ENCODE data around the gene AK2.
"Not testable (repeated sequence)": the region's sequence is repeated elsewhere in the genome, so short reads cannot be mapped to it uniquely, and the experiment has no call there.

AK2 gene

DNA sequence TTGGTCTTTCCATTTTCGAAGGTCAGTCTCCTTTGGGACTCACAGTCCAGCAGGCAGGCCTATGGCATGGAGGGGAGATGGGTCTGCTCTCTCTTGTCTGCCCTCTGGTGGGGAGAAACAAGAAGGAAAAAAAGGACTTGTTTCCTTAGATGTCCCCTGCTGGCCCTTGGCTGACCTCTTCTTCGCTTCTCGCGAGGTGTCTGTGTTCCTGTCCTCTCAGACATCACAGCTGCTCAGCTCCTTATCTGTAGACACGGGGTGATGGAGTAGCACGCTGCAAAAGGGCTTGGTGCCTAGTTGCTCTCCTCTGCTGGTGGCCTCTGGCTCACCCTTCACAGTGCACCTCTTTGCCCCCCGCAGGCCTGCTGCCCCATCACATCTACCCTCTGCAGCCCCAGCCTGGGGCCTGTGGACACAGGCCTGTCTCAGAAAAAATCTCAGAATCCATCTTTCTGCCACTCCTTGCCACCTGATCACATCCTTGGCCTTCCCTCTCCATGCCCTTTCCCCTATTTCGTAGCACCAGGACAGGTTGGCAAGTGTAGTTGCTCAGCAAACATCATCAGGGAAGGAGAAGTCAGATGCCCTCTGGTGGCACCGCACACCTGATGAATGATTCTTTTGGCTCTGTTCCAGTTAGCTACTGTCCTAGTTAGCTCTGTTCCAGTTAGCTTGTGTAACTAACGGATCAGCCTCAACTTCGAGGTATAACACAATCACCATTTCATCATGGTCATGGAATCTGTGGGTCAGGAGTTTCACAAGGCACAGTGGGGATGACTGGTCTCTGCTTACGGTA, 18.7 kb upstream of the AK2 start:
- no peak for DNase-seq (ENCODE audit: extremely low read depth in 1 of 2, low read depth in 1 of 2)

DNA sequence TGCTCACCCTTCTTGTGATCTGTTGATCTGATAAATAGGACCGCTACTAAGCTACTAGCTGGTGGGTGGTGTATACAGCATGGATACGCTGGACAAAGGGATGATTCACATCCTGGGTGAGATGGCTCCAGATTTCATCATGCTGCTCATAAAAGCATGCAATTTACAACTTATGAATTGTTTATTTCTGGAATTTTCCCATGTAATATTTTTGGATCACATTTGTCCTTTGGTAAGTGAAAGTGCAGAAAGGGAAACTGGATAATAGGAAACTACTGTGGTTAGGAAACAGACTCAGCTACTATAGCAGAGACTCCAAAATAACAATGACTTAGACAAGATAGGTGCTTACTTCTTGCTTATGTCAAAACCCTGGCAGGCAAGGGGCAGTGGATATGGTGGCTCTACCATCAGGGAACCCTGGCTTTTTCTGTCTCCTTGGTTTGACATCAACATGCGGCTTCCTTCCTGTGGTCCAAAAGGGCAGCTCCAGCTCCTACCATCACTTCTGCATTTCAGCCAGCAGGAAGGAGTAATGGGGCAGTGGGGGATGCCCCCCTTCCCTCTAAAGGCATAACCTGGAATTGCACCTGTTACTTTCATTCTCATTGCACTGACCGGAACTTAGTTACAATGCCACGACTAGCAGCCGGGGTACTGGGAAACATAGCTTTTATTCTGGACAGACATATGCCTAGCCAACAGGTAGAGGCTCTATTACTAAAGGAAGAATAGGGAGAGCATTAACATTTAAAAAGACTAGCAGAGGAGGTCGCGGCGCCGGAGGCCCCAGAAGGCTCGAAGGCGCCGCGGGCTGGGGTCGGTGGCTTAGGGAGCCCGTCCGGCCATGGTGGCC, 13.8 kb upstream of the AK2 start:
- no peak for DNase-seq (ENCODE audit: extremely low read depth in 1 of 2, low read depth in 1 of 2)

DNA sequence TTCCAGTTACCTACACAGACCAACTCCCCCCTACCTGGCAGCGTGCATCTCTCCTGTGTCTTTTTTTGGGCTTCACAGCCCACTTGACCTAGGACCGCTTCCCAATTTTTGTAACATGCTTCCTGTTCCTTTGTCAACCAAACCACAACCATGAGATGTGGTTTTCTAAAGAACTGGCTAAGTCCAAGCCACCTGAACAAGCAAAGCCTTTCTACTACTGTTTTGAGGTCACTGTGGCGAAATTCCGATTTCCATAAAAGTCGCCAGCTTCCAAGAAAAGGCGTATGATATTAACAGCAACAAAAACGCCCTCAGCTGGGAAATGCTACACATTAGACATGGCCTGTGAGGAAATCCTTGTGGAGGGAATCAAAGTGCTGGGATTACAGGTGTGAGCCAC, 12.7 kb upstream of the AK2 start:
- DNase-seq (ENCODE audit: extremely low read depth in 1 of 2, low read depth in 1 of 2) = no peak

DNA sequence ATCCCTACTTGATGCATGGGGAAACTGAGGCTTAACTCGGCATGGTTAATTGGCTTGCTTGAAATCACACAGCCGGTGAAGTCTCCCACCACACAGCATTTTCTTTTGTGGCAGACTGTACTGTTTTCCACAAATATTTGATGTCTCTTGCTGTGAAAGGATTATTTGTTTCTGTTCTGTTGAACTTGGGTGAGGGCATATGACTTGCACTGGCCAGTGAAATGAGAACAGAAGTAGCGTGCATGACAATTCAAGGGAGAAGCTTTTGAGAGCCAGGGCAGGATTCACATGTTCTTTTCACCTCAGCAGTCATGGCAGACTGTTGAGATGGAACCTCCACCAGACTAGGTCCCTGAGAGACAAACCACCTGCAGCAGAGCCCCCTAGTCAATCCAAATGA, 11.7 kb upstream of the AK2 start:
- no peak for DNase-seq (ENCODE audit: extremely low read depth in 1 of 2, low read depth in 1 of 2)

DNA sequence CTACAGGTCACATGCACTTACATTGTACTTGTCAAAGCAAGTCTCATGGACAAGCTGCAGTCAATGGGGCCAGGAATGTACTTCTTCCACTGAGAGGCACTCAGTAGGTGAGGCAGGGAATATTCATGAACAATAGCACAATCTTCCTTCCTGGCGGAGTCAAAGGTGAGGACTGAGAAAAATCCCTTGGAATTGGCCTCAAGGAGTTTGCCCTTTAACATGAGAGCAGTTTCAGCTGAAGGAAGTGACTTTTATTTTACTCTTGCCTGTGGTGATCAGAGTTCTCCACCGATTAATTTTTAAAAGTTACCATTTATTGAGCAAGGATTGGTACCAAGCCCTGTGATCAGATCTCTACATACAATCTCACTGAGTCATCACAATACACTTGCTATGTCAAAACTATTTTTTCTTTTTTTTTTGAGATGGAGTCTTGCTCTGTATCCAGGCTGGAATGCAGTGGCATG, 11.2 kb upstream of the AK2 start:
- DNase-seq (ENCODE audit: extremely low read depth in 1 of 2, low read depth in 1 of 2) = no peak

DNA sequence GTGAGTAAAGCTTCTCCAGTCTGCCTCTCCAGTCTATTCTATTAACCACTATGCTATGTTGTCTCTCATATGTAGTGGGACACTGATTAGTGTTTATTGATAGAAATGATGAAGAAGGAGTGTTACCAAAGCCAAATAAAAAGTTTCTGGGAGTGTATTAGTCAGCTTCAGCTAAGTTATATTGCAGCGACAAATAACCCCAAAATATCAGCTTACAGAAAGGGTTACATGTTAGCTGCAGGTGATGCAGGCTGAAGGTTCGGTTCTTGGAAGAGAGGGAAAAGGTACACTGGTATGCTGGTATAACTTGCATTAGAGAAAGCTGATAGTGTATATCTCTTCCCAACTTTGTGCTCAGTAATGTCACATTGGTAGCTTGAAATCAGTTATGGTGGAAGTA, 10.6 kb upstream of the AK2 start:
- DNase-seq (ENCODE audit: extremely low read depth in 1 of 2, low read depth in 1 of 2) = no peak

DNA sequence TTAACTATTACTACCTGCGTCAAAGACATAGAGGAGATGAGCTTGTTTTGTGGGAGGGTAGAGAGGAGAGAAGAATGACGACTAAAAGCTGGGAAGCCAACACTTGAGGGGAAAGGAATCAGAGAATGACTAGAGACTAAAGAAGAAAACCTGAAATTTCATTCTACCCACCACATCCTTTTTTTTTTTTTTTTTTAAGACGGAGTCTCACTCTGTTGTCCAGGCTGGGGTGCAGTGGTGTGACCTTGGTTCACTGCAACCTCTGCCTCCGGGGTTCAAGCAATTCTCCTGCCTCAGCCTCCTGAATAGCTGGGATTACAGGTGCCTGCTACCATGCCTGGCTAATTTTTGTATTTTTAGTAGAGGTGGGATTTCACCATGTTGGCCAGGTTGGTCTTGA, 9.6 kb upstream of the AK2 start:
- DNase-seq (ENCODE audit: extremely low read depth in 1 of 2, low read depth in 1 of 2) = not testable (repeated sequence)

DNA sequence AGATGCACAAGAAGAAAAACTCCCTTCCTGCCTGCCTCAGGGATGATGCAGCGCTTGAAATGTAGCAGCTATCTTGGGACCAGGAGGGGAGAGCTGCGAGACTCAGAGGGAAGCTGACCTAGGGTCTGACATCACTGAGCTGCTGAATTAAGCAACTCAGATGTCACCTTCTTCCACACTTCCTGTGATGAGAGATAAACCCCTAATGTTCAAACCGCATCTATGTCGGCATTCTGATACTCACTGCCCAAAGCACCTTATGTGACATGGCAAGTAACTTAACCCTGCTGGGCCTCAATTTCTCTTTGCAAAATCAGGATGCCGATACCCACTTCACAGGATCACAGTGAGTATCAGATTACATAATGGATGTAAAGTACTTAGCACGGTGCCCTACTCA, 9.1 kb upstream of the AK2 start:
- DNase-seq (ENCODE audit: extremely low read depth in 1 of 2, low read depth in 1 of 2) = no peak

DNA sequence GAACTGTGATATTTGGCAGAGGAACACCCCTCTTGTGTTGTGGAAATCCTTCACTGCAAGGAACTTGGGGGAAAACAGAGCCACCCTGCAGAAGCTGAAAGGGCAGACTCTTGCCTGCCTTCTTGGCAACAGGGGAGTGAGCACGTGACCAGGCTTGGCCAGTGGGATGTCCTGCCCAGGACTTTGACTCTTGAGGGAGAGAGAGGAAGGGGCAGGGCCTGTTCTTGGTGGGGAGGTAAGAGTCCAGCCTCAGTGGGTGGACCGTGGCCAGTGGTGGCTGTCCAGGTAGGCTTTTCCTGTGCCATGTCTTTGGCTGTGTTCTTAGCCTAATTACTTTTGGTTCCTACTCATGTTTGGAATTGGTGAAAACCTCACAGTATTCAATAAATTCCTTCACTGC, 8.6 kb upstream of the AK2 start:
- DNase-seq (ENCODE audit: extremely low read depth in 1 of 2, low read depth in 1 of 2) = no peak

DNA sequence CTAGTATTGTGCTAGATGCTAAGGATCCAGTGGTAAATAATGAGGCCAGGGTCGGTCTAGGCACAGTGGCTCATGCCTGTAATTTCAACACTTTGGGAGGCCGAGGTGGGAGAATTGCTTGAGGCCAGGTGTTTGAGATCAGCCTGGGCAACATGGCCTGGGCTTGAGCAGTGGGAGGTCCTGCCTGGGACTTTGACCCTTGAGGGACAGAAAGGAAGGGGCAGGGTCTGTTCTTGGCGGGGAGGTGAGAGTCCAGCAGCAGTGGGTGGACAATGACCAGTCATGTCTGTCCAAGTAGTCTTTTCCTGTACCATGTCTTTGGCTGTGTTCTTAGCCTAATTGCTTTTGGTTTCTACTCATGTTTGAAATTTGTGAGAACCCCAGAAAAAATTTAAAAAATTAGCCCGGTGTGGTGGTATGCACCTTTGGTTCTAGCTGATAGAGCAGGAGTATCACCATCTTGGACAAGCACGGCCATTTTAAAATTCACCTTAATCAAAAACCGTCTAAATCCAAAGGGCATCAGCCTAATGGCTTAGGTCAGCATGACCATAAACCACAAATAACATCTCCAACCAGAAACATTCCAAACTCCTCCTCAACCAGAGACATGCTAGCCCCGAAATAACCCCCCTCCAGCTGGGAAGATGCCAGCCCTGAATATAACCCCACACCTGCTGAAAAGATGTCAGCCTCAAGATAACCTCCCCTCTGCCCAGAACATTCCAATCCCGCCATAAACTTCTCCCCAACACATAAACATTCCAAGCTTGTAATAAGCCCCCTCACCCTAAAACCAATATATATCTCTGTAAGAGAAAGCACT, 6.8 kb upstream of the AK2 start:
- DNase-seq (ENCODE audit: extremely low read depth in 1 of 2, low read depth in 1 of 2) = no peak

DNA sequence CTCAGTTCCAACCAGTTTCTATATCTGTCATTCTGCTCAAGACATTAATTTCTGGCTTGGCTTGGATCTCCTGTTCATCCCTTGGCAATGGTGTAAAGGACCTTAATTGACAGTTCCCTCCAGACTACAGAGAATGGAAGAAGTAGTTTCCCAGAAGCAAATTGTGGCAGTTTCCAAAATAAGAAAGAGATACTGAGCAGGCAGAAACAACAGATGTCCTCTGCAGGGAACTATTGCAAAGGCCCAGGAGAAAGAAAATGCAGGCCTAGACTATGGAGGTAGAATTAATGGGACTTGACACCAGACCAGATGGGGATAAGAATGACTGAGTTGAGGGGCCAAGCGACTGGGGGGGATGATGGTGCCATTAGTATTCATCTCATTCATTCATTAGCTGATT, 6.1 kb upstream of the AK2 start:
- no peak for DNase-seq (ENCODE audit: extremely low read depth in 1 of 2, low read depth in 1 of 2)

DNA sequence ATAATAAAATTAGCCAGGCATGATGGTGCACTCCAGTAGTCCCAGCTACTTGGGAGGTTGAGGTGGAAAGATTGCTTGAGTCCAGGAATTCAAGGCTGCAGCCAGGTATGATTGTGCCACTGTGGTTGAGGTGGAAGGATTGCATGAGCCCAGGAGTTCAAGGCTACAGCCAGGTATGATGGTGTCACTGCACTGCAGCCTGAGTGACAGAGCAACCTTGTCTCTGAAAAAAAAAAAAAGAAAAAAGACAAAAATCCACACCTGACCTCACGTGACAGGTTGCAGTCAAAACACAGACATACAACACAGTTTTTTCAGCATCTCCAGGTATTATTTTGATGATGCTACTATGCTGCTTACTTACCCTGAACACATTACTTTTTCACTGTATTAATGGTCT, 4.3 kb upstream of the AK2 start:
- no peak for DNase-seq (ENCODE audit: extremely low read depth in 1 of 2, low read depth in 1 of 2)

DNA sequence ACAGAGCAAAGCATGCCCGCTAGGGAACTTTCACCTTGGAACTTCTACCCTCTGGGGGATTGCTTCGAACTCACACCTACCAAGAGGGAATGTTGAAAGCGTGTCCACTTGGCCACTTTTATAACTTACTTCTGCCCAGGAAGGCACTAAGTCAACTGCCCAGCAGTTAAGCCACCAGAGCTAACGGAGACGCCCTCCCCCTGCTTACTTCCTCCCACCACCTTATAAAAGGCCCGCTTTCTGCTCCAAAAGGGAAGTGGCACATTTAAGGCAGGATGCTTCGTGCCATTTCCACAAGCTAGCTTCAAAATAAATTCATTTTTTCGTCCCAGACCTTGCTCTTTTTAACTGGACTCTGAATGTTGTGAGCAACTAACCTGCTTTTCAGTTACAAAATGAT, 3.2 kb upstream of the AK2 start:
- no peak for DNase-seq (ENCODE audit: extremely low read depth in 1 of 2, low read depth in 1 of 2)

DNA sequence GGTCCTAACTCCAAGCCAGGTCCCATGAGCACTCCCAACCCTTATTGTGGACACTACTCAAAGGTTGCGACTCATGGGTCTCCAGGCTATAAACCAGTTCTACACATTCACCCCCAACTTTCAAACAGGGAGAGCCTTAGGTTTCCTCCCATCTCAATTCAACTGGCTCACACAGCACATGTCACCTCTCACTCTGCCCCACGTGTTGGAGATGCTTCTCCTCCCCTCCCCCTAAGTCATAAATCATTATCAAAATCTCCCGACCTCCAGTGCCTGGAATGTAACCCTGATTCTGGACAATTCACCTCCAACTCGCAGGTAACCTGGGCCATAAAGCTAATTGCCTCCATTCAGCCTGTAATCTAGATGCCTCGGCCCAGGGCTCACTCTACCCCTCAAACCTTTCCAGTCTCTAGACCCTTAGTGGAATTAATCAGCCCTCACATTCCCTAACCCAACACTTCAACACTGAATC, 595 bp downstream of the AK2 start:
- no peak for DNase-seq (ENCODE audit: extremely low read depth in 1 of 2, low read depth in 1 of 2)

DNA sequence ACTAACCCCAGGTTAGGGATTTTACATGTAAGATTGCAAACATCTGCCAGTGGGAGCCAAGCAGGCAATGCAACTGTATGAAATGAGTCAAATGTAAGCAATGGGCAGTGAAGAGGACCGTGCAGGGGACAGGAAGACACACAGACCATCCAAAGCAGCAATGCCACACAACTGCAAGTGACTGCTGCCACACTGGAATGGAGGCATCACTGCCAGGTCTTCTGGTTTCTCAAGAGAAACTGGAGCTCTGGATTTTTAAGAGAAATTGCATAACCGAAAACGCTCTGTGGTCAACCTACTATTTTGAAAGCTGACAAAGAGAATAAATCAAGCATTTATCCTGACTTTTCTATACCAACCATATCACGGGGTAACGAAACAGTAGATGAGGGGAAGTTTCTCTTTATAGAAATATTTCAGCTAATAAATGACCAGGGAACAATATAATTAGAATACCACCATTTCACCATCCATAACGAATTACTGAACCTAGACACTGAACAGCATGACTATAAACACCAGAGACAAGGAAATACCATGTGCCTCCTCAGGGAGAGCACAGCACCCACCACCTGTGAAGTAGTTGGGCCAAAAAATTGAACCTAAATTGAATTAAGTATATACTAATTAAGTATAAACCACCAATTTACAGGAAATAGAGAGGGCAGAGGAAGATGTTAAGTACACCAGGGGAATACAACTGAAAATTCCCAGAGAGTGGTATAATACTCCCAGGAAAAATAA, 4.4 kb downstream of the AK2 start:
- no peak for DNase-seq (ENCODE audit: extremely low read depth in 1 of 2, low read depth in 1 of 2)

DNA sequence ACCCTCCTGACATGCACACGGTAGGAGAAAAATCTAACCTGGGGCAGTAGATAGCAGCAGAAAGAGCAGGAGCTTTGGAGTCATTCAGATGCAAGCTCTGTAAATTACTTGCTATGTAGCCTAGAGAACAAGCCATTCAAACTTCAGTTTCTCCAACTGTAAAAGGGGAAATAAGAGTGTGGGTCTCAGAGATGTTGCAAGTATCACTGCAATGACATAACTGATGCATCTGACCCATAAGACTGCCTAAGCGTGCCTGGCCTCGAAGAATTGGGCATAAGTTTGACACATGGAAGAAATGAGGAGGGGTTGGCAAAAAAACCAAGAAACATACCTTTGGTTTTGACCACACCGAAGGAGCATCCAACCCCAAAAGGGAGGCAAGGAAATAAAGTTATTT, 5.2 kb downstream of the AK2 start:
- DNase-seq (ENCODE audit: extremely low read depth in 1 of 2, low read depth in 1 of 2) = no peak

DNA sequence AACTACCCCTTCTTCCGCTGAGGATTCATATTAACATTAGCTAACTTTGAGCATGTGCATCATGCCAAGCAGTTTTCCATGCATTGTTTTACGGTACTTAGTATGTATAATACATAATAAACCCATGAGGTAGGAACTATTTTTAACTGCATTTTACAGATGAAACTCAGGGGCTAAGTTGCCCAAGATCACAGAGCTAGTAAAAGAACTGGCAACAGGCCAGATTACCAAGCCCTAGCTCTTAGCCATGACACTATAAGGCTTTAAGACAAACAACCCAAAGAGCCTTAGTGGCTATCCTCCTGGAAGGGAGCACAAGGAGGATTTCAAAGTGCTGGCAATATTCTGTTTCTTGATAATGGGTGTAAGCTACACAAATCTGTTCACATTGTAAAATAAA, 6.1 kb downstream of the AK2 start:
- no peak for DNase-seq (ENCODE audit: extremely low read depth in 1 of 2, low read depth in 1 of 2)

DNA sequence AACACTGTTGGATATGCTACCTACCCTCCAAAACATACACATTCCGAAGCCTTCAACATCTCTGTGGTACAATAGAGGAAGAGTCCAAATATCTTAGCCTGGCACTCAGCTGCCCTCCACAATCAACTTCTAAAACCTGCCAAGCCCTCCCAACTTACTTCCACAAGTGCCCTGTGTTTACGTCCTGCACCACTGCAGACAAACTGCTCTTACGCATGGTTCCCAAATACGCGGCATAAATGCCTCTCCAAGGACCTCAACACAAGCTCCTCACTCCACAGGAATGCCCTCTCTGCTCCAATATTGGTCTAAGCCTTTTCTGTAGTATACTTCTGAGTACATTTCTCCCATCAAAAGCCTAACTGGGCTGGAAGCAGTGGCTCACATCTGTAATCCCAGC, 6.8 kb downstream of the AK2 start:
- no peak for DNase-seq (ENCODE audit: extremely low read depth in 1 of 2, low read depth in 1 of 2)

DNA sequence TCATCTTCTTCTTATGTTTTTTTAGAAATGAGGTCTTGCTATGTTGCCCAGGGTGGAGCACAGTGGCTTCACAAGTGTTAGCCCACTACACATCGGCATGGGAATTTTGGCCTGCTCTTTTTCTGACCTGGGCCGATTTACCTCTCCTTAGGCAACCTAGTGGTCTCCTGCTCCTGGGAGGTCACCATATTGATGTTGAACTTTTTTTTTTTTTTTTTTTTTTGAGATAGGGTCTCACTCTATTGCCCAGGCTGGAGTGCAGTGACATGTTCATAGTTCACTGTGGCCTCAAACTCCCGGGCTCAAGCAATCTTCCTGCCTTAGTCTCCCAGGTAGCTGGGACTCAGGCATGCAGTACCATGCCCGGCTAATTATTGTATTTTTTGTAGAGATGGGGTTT, 7.5 kb downstream of the AK2 start:
- no peak for DNase-seq (ENCODE audit: extremely low read depth in 1 of 2, low read depth in 1 of 2)

DNA sequence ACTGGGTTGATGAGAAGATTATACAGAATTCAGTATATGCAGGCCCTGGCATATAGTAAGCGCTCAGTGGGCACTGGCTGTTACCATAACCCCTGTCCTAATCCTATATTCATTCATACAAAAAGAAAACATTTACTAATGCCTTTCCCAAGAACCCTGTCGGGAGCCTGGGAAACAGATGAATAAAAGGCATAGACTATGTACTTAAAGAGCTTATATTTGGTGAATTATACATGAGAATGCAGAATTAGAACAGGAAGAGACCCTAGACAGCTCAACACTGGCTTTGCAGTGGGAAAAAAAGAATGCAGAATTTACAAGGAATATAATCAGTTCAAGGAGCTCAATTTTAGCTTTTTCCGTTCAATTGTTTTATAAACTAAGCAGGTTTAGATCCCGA, 10.9 kb downstream of the AK2 start:
- DNase-seq (ENCODE audit: extremely low read depth in 1 of 2, low read depth in 1 of 2) = no peak

DNA sequence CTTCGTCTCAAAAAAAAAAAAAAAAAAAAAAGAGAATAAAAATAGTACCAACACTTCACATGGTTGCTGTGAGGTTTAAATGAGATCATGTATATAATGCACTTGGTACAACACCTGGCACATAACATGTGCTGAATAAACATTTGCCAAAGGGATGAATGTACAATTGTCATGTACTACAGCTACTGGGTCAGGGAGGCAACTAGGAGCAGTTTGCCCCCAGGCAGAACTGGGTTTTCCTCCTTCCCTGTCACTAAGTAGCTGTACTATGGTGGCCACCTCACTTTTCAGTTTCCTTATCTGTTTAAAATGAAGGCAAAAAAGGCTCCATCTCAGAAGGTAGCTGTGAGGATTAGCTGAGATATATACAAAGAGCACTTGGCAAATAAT, 11.5 kb downstream of the AK2 start:
- no peak for DNase-seq (ENCODE audit: extremely low read depth in 1 of 2, low read depth in 1 of 2)

Data from activated CD8-positive, alpha-beta memory T cell treated with anti-CD3 and anti-CD28 coated beads for 1 hour (primary cell).